ENCODE results near the gene DNM1.

The DNM1 gene

GRCh38 chr9:128175726-128176125, 27.5 kb upstream of the DNM1 start:
- Histone ChIP-seq H4K20me1 (ENCODE audit: insufficient read depth, low read length) (no peaks in the 10 kb centered on the region), H3K36me3 (ENCODE audit: insufficient read depth, low read length) (peaks cover 53% of the 10 kb centered on the region), H2AFZ (ENCODE audit: low read length) (no peak overlapping the region), H3K27me3 (ENCODE audit: insufficient read depth, low read length) (no peaks in the 10 kb centered on the region), H3F3A (ENCODE audit: insufficient read depth, low read length) (no peaks in the 10 kb centered on the region), H3K9ac (ENCODE audit: low read length) (no peak overlapping the region), H3K9me3 (ENCODE audit: low read length) (peaks cover 9% of the 10 kb centered on the region), H3K27ac (ENCODE audit: low read depth, low read length, poor library complexity, severe bottlenecking) (no peak overlapping the region), H3K4me3 (ENCODE audit: low read depth, low read length, poor library complexity, severe bottlenecking) (no peak overlapping the region), H3K4me2 (ENCODE audit: low read length) (no peak overlapping the region), H3K79me2 (ENCODE audit: insufficient read depth, low read length) (no peaks in the 10 kb centered on the region), H3K4me1 (ENCODE audit: insufficient read depth, low read length, severe bottlenecking) (no peaks in the 10 kb centered on the region), H3K9me2 (ENCODE audit: low read depth, low read length) (no peaks in the 10 kb centered on the region)
- TF ChIP-seq CTCF (IDR thresholded peaks at IDR 0.05; ENCODE audit: low read length) (no peak), EZH2 (IDR thresholded peaks at IDR 0.05; ENCODE audit: borderline replicate concordance, low read length) (no peak)

DNA sequence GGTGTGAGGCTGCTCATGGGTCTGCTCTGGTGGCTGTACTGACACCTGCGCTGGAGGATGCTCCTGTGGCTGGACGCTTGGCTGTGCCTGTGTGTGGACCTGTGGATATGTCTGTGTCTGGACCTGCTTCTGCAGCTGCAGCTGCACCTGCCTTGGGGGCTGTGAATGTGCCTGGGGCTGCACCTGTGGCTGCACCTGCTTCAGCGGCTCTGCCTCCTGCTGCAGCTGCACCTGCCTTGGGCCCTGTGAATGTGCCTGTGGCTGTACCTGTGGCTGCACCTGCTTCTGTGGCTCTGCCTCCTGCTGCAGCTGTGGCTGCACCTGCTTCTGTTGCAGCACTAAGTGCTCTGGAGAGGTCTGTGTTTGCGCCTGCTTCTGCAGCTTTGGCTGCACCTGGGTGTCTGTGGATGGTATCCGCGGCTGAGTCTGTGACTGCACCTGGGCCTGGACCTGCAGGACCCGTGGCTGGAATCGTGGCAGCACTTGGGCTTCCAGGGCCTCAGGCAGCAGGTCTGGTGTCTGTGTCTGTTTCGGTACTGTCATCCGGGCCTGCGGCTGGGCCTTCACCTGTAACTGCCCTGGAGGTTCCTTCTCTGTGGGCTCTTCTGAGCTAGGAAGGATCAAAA, 24.3 kb upstream of the DNM1 start:
- Histone ChIP-seq H3K4me3 (ENCODE audit: low read depth, low read length, poor library complexity, severe bottlenecking) (no peak overlapping the region), H3F3A (ENCODE audit: insufficient read depth, low read length) (no peaks in the 10 kb centered on the region), H3K4me1 (ENCODE audit: insufficient read depth, low read length, severe bottlenecking) (no peaks in the 10 kb centered on the region), H3K4me2 (ENCODE audit: low read length) (no peak overlapping the region), H4K20me1 (ENCODE audit: insufficient read depth, low read length) (no peaks in the 10 kb centered on the region), H3K36me3 (ENCODE audit: insufficient read depth, low read length) (peaks cover 66% of the 10 kb centered on the region), H3K27ac (ENCODE audit: low read depth, low read length, poor library complexity, severe bottlenecking) (no peak overlapping the region), H3K9ac (ENCODE audit: low read length) (no peak overlapping the region), H3K79me2 (ENCODE audit: insufficient read depth, low read length) (no peaks in the 10 kb centered on the region), H3K9me2 (ENCODE audit: low read depth, low read length) (no peaks in the 10 kb centered on the region), H3K27me3 (ENCODE audit: insufficient read depth, low read length) (no peaks in the 10 kb centered on the region), H2AFZ (ENCODE audit: low read length) (no peak overlapping the region), H3K9me3 (ENCODE audit: low read length) (peaks cover 9% of the 10 kb centered on the region)
- TF ChIP-seq CTCF (IDR thresholded peaks at IDR 0.05; ENCODE audit: low read length), result no peak
- TF ChIP-seq EZH2 (IDR thresholded peaks at IDR 0.05; ENCODE audit: borderline replicate concordance, low read length), result no peak

- H3K4me1 ChIP-seq (ENCODE audit: insufficient read depth, low read length, severe bottlenecking), result no peaks in the 10 kb centered on the region
- no peaks in the 10 kb centered on the region for H3K9me2 ChIP-seq (ENCODE audit: low read depth, low read length)
- TF ChIP-seq EZH2 (IDR thresholded peaks at IDR 0.05; ENCODE audit: borderline replicate concordance, low read length) (no peak), CTCF (IDR thresholded peaks at IDR 0.05; ENCODE audit: low read length) (no peak)
- no peak overlapping the region for H3K4me2 ChIP-seq (ENCODE audit: low read length)
- no peaks in the 10 kb centered on the region for H3K27me3 ChIP-seq (ENCODE audit: insufficient read depth, low read length)
- peaks cover 63% of the 10 kb centered on the region for H3K36me3 ChIP-seq (ENCODE audit: insufficient read depth, low read length)
- no peaks in the 10 kb centered on the region for H4K20me1 ChIP-seq (ENCODE audit: insufficient read depth, low read length)
- H3K79me2 ChIP-seq (ENCODE audit: insufficient read depth, low read length), result no peaks in the 10 kb centered on the region
- peaks cover 9% of the 10 kb centered on the region for H3K9me3 ChIP-seq (ENCODE audit: low read length)
- no peaks in the 10 kb centered on the region for H3F3A ChIP-seq (ENCODE audit: insufficient read depth, low read length)
- no peak overlapping the region for H3K4me3 ChIP-seq (ENCODE audit: low read depth, low read length, poor library complexity, severe bottlenecking)
- no peak overlapping the region for H3K9ac ChIP-seq (ENCODE audit: low read length)
- no peak overlapping the region for H2AFZ ChIP-seq (ENCODE audit: low read length)
- no peak overlapping the region for H3K27ac ChIP-seq (ENCODE audit: low read depth, low read length, poor library complexity, severe bottlenecking)
These were observed 23.2 kb upstream of the DNM1 start for GRCh38 chr9:128180001-128180400.

Measured in OCI-LY1 (cell line).